Measurements from ENCODE around the gene PIGBOS1. TPM values are rescaled to one million over a fixed set of nuclear protein-coding genes. Genes with fewer than 3 reads are reported as not detected.
"Not testable (repeated sequence)": the region's sequence is repeated elsewhere in the genome, so short reads cannot be mapped to it uniquely, and the experiment has no call there.

The PIGBOS1 gene
- total and polyA plus RNA-seq, 8 donors, result 9.8 to 20.2 (median 15.5) TPM

DNA sequence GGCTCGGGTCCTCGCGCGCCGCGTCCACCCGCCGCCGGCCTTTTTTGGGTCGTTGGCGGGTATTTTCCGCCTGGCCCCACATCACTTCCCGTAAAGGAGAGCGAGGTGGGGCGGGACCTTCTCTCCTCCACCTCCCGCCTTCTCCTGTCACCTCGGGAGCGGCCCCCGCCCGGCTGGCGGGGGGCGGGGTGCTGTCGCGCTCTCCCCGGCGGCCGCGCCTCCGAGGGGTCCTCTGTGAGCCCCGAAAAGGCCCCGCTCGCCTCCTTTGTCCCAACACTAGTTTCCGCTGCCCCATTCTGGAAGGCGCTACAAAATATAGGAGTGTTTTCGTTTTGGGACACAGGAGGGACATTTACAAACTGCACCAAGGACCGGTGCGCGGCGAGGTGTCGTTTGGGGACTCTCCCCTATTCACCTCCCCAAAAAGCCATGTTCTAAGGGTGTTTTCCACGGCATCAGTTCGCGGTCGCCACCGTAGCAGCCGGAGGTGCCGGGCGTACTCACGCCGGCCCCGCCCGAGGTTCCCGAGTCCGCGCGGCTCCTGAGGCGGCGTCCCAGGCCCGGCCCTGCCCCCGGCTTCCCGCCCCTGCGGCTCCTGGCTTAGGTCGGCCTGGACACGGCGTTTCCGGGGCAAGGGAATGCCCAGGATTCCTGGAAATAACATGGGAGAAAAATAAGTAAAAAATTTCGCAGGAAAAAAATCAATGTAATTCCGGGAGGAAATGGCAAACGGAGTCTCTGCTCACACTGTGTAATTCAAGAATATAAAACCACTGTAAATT lies 29.0 kb downstream of the PIGBOS1 start, which contains the start of gene RAB27A:
TSS of gene RAB27A (minus strand) at position 68 of the 782 bp plus-strand sequence. CDS start 54,879 bp downstream, outside the sequence.
- H3K9me3 ChIP-seq, result no peaks in the 10 kb centered on the region
- TF ChIP-seq, protein P1, sequence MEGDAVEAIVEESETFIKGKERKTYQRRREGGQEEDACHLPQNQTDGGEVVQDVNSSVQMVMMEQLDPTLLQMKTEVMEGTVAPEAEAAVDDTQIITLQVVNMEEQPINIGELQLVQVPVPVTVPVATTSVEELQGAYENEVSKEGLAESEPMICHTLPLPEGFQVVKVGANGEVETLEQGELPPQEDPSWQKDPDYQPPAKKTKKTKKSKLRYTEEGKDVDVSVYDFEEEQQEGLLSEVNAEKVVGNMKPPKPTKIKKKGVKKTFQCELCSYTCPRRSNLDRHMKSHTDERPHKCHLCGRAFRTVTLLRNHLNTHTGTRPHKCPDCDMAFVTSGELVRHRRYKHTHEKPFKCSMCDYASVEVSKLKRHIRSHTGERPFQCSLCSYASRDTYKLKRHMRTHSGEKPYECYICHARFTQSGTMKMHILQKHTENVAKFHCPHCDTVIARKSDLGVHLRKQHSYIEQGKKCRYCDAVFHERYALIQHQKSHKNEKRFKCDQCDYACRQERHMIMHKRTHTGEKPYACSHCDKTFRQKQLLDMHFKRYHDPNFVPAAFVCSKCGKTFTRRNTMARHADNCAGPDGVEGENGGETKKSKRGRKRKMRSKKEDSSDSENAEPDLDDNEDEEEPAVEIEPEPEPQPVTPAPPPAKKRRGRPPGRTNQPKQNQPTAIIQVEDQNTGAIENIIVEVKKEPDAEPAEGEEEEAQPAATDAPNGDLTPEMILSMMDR (IDR thresholded peaks at IDR 0.05), result no peak
- peaks cover 5 to 52% of the 10 kb centered on the region in 2 donors for H3K4me1 ChIP-seq
- H3K27me3 ChIP-seq, result no peaks in the 10 kb centered on the region
- DNase-seq (peak; percentile 78 to 94 (median 82)), ATAC-seq (peak; percentile 87)
- intact Hi-C loops (cut with DNase I), result loop anchor here in 1 of 2 donors (5.0 kb wide), 1 partner anchor 73 kb away; no protein-coding TSS in a partner anchor
- H3K36me3 ChIP-seq, result no peaks in the 10 kb centered on the region
- peak within 1 kb of the TSS; percentile 96 to 99 for H3K27ac ChIP-seq
- H3K4me3 ChIP-seq, result peak within 1 kb of the TSS; percentile 83 to 91

DNA sequence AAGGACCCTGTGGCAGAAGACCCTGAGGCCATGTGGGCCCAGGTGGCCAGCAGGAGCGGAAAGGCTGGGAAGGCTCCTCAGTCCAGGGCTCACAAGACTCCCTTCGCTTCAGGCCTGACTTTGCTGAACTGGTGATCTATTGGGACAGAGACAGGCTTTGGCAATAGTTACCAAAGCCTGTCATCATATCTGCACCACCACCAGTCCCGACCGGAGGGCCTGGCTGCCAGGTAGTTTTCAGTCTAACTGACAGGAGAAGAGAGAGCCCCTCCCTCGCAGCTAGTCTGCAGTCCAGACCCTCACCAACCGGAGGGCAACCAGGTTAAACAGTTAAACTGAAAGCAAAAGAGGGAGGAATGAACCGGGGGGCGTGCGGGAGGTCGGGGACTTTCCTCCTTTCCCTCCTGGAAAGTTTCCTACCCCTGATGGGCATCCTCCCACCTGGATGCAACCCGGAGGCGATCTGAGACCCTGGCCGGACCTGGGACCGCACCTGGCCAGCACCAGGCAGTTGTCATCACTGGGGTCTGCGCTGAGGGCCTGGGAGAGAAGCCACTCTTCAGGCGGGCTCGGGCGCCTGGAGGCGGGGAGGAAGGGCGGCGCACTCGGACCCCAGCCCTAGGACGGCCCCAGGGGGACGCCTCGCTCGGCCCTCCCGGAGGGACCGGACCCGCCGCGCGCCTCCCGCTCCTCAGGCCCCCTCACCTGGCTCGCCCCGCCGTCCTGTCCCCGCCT lies 29.7 kb downstream of the PIGBOS1 start:
- H3K9me3 ChIP-seq, result no peaks in the 10 kb centered on the region
- H3K4me1 ChIP-seq, result peaks cover 7 to 60% of the 10 kb centered on the region in 2 donors
- ATAC-seq (peak; percentile 45), DNase-seq (peak; percentile 52 to 80 (median 54))
- no peaks in the 10 kb centered on the region for H3K27me3 ChIP-seq
- no peaks in the 10 kb centered on the region for H3K36me3 ChIP-seq
- TF ChIP-seq, protein P1 (IDR thresholded peaks at IDR 0.05), result no peak
- H3K4me3 ChIP-seq, result peak overlapping the region; percentile 83 to 91
- H3K27ac ChIP-seq, result peak overlapping the region; percentile 96 to 99
- intact Hi-C loops (cut with DNase I), result no loop called here

DNA sequence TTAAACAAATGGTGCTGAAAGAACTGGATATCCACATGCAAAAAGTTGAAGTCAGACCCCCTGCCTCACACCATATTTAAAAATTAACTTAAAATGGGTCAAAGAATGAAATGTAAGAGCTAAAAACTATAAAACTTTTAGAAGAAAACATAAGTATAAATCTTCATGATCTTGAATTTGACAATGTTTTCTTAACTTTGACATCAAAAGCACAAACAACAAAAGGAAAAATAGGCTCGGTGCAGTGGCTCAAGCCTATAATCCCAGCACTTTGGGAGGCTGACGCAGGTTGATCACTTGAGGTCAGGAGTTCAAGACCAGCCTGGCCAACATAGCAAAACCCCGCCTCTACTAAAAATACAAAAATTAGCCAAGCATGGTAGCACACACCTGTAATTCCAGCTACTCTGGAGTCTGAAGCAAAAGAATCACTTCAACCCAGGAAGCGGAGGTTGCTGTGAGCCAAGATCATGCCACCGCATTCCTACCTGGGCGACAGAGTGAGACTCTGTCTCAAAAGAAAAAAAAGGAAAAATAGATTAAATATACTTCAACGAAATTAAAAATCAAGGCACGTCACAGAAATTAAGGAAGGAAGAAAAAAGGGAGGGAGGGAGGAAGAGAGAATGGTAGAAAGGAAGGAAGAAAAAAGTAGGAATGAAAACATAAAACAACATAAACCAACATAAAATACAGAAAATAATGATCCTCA lies 30.8 kb downstream of the PIGBOS1 start:
- peaks cover 17 to 70% of the 10 kb centered on the region in 2 donors for H3K4me1 ChIP-seq
- H3K9me3 ChIP-seq, result no peaks in the 10 kb centered on the region
- H3K27ac ChIP-seq, result peak overlapping the region; percentile 96 to 99
- peak; percentile 9 for ATAC-seq
- no peak for DNase-seq
- intact Hi-C loops (cut with DNase I), result no loop called here
- no peaks in the 10 kb centered on the region for H3K27me3 ChIP-seq
- TF ChIP-seq, protein P1 (IDR thresholded peaks at IDR 0.05), result no peak
- H3K4me3 ChIP-seq, result peak overlapping the region; percentile 83 to 91
- no peaks in the 10 kb centered on the region for H3K36me3 ChIP-seq

DNA sequence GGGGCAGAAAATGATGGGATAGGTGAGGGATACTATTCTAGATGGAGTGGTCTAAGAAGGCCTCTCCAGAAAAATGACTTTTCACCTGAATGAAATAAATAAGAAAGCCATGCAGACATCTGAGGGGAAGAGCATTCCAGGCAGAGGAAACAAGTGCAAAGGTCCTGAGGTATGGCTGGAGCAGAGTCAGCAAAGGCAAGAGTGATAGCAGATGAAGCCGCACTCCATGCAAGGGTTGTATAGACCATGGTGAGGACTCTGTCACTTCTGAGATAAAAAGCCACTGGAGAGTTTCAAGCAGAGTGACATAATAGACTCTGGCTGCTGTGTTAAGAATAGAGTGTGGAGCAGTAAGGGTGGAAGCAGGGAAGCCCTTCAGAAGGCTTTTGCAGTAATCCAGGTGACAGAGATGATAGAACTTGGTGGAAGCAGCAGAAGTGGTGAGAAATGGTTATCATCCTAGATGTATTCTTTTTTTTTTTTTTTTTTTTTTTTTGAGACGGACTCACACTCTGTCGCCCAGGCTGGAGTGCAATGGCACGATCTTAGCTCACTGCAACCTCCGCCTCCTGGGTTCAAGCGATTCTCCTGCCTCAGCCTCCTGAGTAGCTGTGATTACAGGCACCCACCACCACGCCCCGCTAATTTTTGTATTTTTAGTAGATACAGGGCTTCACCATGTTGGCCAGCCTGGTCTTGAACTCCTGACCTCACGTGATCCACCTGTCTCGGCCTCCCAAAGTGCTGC lies 32.3 kb downstream of the PIGBOS1 start:
- H3K4me3 ChIP-seq; ATAC-seq; intact Hi-C loops (cut with DNase I); H3K9me3 ChIP-seq; DNase-seq; H3K36me3 ChIP-seq; H3K27me3 ChIP-seq: not testable (repeated sequence)
- Histone ChIP-seq H3K27ac (peak overlapping the region in 1 of 2 donors; percentile 99), H3K4me1 (peaks cover 28 to 78% of the 10 kb centered on the region in 2 donors)

DNA sequence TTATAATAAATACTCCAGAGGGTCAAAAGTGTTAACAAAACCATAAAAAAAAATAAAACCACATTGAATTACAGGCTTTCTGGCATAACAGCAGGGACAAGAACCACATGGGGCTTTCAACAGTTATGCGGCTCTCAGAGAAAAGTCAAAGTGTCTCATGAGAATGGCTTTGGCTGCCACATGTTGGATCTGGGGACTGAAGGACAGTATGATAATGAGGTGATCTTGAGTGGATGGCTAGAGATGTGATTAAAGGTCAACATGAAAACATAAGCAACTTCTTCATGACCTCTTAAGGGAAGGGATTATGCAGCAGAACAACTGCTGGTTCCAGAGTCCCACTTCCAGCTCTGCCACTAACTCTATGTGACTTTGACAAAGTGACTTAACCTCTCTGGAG lies 34.5 kb downstream of the PIGBOS1 start:
- Histone ChIP-seq H3K4me1 (peaks cover 35 to 95% of the 10 kb centered on the region in 2 donors), H3K36me3 (no peaks in the 10 kb centered on the region), H3K27me3 (no peaks in the 10 kb centered on the region), H3K4me3 (no peak overlapping the region), H3K27ac (peak overlapping the region; percentile 75 to 82), H3K9me3 (no peaks in the 10 kb centered on the region)
- intact Hi-C loops (cut with DNase I), result no loop called here
- no peak for ATAC-seq
- DNase-seq, result peak in 1 of 4 donors; percentile 26
- TF ChIP-seq, protein P1 (IDR thresholded peaks at IDR 0.05), result no peak
